T-helper 9 cell (primary cell): ENCODE results near the gene ZBED1.
"Not testable (repeated sequence)": the region's sequence is repeated elsewhere in the genome, so short reads cannot be mapped to it uniquely, and the experiment has no call there.

Experiments
- DNase-seq: peaks from one replicate; pipeline ENCODE4 v3.0.0-alpha.2; 2020

The ZBED1 gene

DNA sequence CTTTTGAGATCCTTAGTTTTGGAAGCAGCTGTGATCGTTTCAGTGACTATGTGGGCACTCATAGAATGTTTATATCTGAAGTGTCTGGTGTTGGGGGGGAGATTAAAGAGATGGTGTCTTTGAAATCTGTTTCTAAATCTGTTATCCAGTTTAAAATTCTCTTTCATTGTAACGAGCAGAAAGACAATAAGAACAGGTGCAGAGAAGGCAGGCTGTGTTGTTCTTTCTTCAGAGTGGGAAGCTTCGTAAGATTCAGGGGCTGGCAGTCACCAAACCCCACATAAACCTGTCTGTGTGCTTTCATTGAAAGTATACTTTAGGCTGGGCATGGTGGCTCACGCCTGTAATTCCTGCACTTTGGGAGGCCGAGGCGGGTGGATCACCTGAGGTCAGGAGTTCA, 16.3 kb upstream of the ZBED1 start:
- no peak for DNase-seq

DNA sequence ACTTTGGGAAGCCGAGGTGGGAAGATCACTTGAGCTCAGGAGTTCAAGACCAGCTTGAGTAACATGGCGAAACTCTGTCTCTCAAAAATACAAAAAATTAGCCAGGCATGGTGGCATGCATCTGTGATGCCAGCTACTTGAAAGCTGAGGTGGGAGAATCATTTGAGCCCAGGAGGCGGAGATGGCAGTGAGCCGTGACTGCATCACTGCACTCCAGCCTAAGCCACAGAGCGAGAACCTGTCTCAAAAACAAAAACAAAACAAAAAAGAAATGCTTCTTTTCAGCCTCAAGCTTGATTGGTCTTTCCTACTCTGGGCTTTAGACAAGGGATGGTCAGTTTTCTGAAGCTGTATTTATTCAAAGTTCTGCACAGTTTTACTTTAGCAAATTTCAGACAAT, 15.8 kb upstream of the ZBED1 start:
- no peak for DNase-seq

GRCh38 chrX:2514131-2514530, 13.4 kb upstream of the ZBED1 start:
- DNase-seq: no peak

DNA sequence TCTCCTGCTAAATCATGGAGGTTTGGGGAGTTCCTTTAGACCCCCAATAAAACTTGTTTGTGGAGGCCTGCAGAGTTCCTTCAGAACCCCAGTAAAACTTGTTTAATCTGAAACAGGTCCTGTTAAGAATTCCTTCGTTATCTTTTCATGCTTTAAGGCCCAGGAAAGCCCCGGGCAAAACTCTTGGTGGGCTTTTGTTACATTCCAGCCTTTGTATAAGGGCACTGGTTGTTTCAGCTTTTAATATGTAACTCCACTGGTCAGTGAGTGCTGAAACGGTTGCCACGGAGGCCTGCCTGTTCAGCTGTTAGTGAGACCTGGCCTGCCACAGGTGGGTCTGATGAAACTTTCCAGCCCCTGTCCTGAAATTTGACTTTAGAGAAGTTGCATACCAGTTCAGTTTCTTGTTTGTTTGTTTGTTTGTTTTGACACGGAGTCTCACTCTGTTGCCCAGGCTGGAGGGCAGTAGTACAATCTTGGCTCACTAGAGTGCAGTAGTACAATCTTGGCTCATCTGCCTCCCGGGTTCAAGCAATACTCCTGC, 12.4 kb upstream of the ZBED1 start:
- DNase-seq: no peak

- DNase-seq: no peak
These were observed 11.7 kb upstream of the ZBED1 start for GRCh38 chrX:2512501-2512900.

DNA sequence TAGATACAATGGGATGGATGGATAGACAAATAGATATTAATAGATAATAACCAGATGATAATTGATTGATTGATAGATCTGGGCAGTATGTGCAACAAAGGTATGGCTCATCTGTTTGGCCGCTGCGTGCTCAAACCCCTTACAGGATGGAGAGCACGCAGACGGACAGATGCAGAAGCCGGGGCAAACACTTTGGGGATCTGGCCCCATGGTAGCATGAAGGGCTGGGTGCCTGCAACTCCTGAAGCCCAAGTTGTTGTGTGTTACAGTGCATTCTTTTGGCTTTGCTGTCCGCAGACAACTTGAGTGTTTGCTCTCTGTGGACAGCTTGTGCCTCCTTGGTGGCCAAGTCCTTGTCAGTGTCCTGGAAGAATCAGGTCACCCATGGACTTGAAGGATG, 10.6 kb upstream of the ZBED1 start:
- DNase-seq: no peak

DNA sequence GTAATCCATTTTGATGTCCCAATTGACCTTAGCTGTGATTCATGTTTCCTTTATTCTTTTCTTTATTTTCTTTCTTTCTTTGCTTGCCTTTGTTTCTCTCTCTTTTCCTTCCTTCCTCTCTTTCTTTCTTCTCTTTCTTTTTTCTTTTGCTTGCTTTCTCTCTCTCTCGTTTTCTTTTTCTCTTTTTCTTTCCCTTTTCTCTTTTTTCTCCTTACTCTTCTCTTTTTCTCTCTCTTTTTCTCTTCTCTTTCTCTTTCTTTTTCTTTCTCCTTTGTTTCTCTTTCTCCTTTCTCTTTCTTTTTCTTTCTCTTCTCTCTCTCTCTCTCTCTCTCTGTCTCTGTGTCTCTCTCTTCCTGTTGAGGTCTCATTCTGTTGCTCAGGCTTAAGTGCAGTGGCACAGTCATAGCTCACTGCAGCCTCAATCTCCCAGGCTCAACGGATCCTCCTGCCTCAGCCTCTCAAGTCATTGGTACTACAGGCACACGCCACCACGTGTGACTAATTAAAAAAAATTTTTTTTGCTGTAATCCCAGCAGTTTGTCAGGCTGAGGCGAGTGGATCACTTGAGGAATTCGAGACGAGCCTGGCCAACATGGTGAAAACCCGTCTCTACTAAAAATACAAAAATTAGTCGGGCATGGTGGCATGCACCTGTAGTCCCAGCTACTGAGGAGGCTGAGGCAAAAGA, 8.0 kb upstream of the ZBED1 start:
- no peak for DNase-seq

DNA sequence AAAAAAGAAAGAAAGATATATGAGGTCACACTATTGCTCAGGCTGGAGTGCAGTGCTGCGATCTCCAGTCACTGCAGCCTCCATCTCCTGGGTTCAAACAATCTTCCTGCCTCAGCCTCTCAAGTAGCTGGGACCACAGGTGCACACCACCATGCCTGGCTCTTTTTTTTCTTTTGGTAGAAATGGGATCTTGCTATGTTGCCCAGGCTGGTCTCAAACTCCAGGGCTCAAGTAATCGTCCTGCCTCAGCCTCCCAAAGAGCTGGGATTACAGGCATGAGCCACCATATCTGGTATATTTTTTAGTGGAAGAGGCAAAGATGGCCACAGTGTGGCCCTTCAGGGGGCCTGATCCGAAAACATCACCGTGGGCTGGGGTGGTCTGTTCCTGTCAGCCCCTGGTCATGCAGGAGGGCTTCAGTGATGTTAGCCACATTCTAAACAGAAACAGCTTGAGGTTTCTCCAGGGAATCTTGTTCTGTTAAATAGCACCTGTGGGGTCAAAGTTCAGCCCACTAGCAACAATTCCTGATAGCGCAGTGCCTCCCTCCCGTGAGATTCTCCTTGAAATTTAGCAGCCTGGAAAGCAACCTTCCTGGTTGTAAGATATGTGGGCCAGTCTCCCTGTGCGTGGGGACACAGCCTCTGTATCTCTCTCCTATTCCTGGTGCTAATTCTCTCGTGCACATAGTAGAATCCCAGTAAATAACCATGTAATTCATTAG, 7.3 kb upstream of the ZBED1 start:
- no peak for DNase-seq

- DNase-seq: no peak
These were observed 6.4 kb upstream of the ZBED1 start for GRCh38 chrX:2507196-2507595.

- DNase-seq: not testable (repeated sequence)
These were observed 4.6 kb upstream of the ZBED1 start for GRCh38 chrX:2505341-2505740.

DNA sequence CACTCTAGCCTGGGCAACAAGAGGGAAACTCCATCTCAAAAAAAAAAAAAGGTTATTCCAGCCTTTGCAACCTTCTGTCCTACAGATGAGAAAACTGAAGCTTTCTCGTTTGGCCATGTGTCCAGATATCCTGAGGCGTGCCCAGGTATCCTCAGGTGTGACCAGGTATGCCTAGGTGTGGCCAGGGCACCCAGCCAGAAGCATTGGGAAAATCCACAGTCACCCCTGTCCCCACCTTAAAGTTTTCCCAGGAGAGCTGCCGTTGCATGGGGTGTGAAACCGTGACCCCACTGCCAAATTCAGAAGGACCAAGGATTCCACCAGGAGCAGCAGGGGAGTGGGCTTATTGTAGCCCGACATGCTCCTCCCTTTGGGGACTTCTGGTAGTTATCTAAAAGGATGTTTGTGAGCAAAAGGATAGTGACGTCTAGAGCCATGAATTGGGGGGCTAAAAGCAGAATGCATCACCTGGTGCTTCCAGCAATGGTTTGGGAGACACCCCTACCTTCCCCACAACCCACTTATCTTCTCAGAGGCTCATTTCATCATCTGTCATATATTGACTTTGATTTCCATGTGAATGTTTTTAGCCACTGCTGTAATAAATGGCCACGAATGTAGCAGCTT, 4.0 kb upstream of the ZBED1 start:
- DNase-seq: no peak

DNA sequence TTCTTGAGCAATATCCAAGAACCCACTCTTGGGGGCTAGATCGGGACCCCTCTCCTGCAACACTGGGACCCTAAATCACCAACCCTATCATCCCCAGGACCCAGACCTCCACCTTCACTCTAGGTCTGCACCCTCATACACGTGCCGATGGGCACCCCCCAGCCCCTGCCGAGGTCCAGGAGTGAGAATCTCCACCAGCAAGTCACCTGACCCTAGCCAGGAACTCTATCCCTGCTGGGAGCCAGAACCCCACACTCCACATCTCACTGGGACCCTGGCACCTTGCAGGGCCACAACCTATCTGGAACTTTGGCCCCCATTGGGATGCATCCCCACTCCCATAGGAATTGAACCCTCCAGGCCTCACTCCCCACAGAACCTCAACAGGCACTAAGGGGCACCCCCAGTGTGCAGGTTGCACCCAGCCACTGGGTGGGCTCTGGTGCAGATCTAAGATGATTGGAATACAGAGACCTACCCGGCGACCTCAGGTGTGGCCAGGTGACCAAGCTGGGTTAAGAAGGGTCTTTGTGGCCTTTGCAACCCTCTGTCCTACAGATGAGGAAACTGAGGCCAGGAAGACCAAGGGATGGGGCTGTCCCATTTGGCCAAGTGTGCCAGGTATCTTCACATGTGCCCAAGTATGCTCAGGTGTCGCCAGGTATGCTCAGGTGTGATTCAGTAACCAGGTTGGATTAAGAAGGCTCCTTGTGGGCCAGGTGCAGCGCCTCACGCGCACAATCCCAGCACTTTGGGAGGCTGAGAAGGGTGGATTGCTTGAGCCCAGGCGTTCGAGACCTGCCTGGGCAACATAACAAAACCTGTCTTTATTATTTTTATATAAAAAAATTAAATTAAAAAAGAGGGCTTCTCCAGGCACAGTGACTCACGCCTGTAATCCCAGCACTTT, 3.1 kb upstream of the ZBED1 start:
- DNase-seq: no peak

DNA sequence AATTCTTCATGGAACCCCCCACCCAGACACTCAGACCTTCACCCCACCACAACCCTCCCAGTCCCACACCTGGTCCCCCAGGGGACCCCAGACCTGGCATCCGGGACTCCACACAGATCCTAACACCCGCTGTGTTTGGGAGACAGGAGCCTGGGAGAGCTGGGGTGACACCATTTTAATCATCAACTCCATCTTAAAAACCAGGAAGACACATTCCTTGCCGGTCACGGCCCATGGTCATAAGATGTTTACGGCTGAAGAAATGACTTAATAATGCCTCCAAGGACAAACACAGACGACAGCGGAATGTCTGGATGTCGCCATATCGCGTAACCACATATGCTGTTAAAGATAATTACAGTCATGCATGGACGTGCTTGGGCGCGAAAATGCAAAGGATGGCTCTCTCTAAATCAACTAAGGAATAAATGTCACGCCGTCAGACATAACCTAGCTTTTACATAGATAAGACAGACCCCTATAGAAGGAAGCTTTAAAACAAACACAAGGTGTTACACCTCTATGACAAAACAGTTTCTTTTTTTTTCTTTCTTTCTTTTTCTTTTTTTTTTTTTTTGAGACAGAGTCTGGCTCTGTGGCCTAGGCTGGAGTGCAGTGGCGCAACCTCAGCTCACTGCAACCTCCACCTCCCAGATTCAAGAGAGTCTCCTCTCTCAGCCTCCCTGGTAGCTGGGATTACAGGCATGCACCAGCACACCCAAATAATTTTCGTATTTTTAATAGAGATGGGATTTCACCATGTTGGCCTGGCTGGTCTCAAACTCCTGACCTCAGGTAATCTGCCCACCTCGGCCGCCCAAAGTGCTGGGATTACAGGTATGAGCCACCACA, 2.1 kb upstream of the ZBED1 start:
- DNase-seq: no peak

DNA sequence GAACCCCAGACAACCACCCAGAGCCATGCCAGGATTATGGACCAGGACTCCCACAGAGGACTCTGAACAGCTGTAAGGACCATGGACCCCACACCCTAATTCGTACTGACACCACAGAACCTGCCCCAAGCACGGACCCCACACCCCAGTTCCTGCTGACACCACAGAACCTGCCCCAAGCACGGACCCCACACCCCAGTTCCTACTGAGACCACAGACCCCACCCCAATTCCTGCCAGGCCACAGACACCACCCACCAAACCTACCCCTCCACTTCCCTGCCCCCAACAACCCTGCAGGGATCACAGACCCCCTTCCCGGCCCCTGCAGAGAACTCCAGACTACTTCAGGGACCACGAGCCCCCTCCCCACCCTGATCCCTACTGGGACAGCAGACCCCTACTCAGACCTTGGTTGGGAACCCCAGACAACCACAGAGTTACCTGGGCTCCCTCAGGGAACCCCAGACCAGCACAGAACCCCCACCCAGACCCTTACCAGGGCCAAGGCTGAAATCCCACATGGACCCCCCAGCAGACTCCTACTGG, 1.4 kb upstream of the ZBED1 start:
- DNase-seq: no peak

DNA sequence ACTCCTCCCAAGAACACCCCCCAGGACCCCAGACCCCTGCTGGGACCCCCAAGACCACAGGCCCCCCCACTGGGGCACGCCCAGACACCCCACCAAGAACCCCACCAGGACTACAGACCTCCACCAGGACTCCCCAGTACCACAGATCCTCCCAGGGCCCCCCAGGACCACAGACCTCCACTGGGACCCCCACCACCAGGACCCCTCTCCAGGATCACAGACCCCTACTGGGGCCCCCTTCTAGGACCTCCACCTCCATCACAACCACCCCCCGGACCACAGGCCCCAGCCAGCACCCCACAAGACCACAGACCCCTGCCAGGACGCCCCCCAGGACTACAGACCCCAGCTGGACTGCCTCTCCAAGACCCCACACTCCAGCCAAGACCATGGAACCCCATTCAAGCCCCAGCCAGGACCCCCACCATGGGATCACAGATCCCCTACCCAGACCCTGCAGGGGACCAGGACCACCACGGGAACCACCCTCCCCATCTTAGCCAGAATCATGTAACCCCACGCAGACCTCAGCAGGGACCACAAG, 855 bp upstream of the ZBED1 start:
- no peak for DNase-seq

GRCh38 chrX:2500091-2500802, 529 bp downstream of the ZBED1 start:
- peak; percentile 26 for DNase-seq

- DNase-seq: no peak
These were observed 1.3 kb downstream of the ZBED1 start for GRCh38 chrX:2499507-2499906.

- no peak for DNase-seq
These were observed 1.9 kb downstream of the ZBED1 start for GRCh38 chrX:2498781-2499302.

GRCh38 chrX:2497961-2498780, 2.6 kb downstream of the ZBED1 start:
- no peak for DNase-seq
